ENCODE data around the gene SORBS1. TPM values are rescaled to one million over a fixed set of nuclear protein-coding genes. Genes with fewer than 3 reads are reported as not detected.
A peak's percentile ranks its signal among the peaks of the same experiment; 100 is the strongest.
"Not testable (repeated sequence)": the region's sequence is repeated elsewhere in the genome, so short reads cannot be mapped to it uniquely, and the experiment has no call there.

Gene SORBS1
- total RNA-seq, 4 donors from 2014 or later = 28.1 to 92.5 (median 41.7) TPM

GRCh38 chr10:95350830-95351228, 210.3 kb downstream of the SORBS1 start:
- no peak for DNase-seq (ENCODE audit: low spot score in 2 of 2)
- H3K4me3 ChIP-seq = no peak overlapping the region
- H3K27ac ChIP-seq = no peak overlapping the region
- TF ChIP-seq CTCF (IDR thresholded peaks at IDR 0.05) = no peak
- TF ChIP-seq EP300 (IDR thresholded peaks at IDR 0.05) = no peak
- no peak for TF ChIP-seq POLR2AphosphoS5 (IDR thresholded peaks at IDR 0.05)
- TF ChIP-seq POLR2A (IDR thresholded peaks at IDR 0.05) = no peak
- H3K36me3 ChIP-seq = peaks cover 3% of the 10 kb centered on the region
- no peaks in the 10 kb centered on the region for H3K9me3 ChIP-seq
- H3K4me1 ChIP-seq = peaks cover 20% of the 10 kb centered on the region
- no peaks in the 10 kb centered on the region for H3K27me3 ChIP-seq
- WGBS = 61% methylated on average over 2 of the region's 2 CpGs

GRCh38 chr10:95350219-95350829, 210.8 kb downstream of the SORBS1 start:
- Histone ChIP-seq H3K9me3 (no peaks in the 10 kb centered on the region), H3K36me3 (no peaks in the 10 kb centered on the region), H3K4me3 (no peak overlapping the region), H3K4me1 (peaks cover 20% of the 10 kb centered on the region), H3K27me3 (no peaks in the 10 kb centered on the region), H3K27ac (no peak overlapping the region)
- 44% methylated on average over 6 of the region's 6 CpGs for WGBS
- DNase-seq (ENCODE audit: low spot score in 2 of 2) = no peak
- TF ChIP-seq CTCF (IDR thresholded peaks at IDR 0.05) = no peak
- TF ChIP-seq POLR2AphosphoS5 (IDR thresholded peaks at IDR 0.05) = peak in 2 of 3 donors; percentile 67 to 74
- TF ChIP-seq POLR2A (IDR thresholded peaks at IDR 0.05) = no peak
- no peak for TF ChIP-seq EP300 (IDR thresholded peaks at IDR 0.05)

GRCh38 chr10:95347402-95347766, 213.8 kb downstream of the SORBS1 start:
- 95% methylated on average over 4 of the region's 7 CpGs for WGBS
- not testable (repeated sequence) for H3K36me3 ChIP-seq; H3K27ac ChIP-seq; H3K4me3 ChIP-seq; DNase-seq (ENCODE audit: low spot score in 2 of 2); H3K27me3 ChIP-seq; H3K9me3 ChIP-seq
- H3K4me1 ChIP-seq = peaks cover 20% of the 10 kb centered on the region

GRCh38 chr10:95346715-95347401, 214.3 kb downstream of the SORBS1 start:
- TF ChIP-seq POLR2AphosphoS5 (IDR thresholded peaks at IDR 0.05) (no peak), EP300 (IDR thresholded peaks at IDR 0.05) (no peak), POLR2A (IDR thresholded peaks at IDR 0.05) (no peak), CTCF (IDR thresholded peaks at IDR 0.05) (no peak)
- no peak for DNase-seq (ENCODE audit: low spot score in 2 of 2)
- H3K9me3 ChIP-seq = no peaks in the 10 kb centered on the region
- no peak overlapping the region for H3K4me3 ChIP-seq
- H3K36me3 ChIP-seq = peaks cover 4% of the 10 kb centered on the region
- no peak overlapping the region for H3K27ac ChIP-seq
- H3K4me1 ChIP-seq = peaks cover 20% of the 10 kb centered on the region
- H3K27me3 ChIP-seq = no peaks in the 10 kb centered on the region
- WGBS = 90% methylated on average over 2 of the region's 2 CpGs

- TF ChIP-seq EP300 (IDR thresholded peaks at IDR 0.05) (no peak), POLR2A (IDR thresholded peaks at IDR 0.05) (no peak), CTCF (IDR thresholded peaks at IDR 0.05) (no peak), POLR2AphosphoS5 (IDR thresholded peaks at IDR 0.05) (no peak)
- Histone ChIP-seq H3K4me3 (no peak overlapping the region), H3K9me3 (no peaks in the 10 kb centered on the region), H3K27me3 (no peaks in the 10 kb centered on the region), H3K36me3 (peaks cover 10% of the 10 kb centered on the region), H3K4me1 (no peaks in the 10 kb centered on the region), H3K27ac (no peak overlapping the region)
- 77% methylated on average over 6 of the region's 6 CpGs for WGBS
- DNase-seq (ENCODE audit: low spot score in 2 of 2) = no peak
These were observed 217.6 kb downstream of the SORBS1 start for GRCh38 chr10:95343573-95343972.

Measured in suprapubic skin (tissue), 4 donors.